Measurements from ENCODE around the gene GALNT1.

DNA sequence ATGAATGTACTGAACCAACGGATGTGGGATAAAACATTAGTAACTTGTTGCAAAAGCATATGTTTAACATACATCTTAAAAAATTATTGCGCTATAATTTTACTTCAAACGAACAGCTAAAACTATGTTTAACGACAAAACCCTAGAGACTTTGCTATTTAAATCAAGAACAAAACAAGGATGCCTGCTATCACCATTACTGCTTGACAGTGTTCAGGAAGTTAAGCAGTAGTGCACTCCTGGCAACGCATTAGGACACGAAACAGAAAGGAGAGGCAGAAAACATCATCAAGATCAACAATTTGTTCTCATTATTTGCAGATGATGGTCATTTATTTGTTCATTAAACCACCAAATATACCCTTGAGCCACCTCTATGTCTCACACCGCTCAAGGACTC is 151.9 kb downstream of the GALNT1 start:
- TF ChIP-seq, protein P1, sequence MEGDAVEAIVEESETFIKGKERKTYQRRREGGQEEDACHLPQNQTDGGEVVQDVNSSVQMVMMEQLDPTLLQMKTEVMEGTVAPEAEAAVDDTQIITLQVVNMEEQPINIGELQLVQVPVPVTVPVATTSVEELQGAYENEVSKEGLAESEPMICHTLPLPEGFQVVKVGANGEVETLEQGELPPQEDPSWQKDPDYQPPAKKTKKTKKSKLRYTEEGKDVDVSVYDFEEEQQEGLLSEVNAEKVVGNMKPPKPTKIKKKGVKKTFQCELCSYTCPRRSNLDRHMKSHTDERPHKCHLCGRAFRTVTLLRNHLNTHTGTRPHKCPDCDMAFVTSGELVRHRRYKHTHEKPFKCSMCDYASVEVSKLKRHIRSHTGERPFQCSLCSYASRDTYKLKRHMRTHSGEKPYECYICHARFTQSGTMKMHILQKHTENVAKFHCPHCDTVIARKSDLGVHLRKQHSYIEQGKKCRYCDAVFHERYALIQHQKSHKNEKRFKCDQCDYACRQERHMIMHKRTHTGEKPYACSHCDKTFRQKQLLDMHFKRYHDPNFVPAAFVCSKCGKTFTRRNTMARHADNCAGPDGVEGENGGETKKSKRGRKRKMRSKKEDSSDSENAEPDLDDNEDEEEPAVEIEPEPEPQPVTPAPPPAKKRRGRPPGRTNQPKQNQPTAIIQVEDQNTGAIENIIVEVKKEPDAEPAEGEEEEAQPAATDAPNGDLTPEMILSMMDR (IDR thresholded peaks at IDR 0.05) = no peak
- TF ChIP-seq EZH2 (IDR thresholded peaks at IDR 0.05) (no peak), EZH2phosphoT487 (IDR thresholded peaks at IDR 0.05) (no peak)
